Body of pancreas (tissue), 4 donors: ENCODE measurements around the gene SLC9A3. TPM values are rescaled to one million over a fixed set of nuclear protein-coding genes. Genes with fewer than 3 reads are reported as not detected.

Experiments used
- ATAC-seq: fragments of 150-250 bp; one replicate; pipeline ENCODE4 v1.9.1; 2016
- DNase-seq, 4 donors: peaks; one replicate each; pipeline ENCODE4 v3.0.0-alpha.2; 2019
- H3K27ac ChIP-seq, 4 donors: fragments of 200-600 bp; sonication (generic); 1 replicate in 3 of 4; 2 replicates in 1 of 4; pipeline versions ENCODE4 v1.5.1 to v1.6.1; 2016 to 2019; ENCODE audit warnings: mild to moderate bottlenecking in 1 of 4, mixed read lengths in 1 of 4, moderate library complexity in 1 of 4
- H3K27me3 ChIP-seq, 2 donors: fragments of 200-600 bp; sonication (generic); one replicate each; pipeline ENCODE4 v1.6.0; 2016; ENCODE audit warnings: mild to moderate bottlenecking in 1 of 2
- H3K36me3 ChIP-seq, 2 donors: fragments of 200-600 bp; sonication (generic); replicated peaks in 1 of 2; 2 replicates each; pipeline ENCODE4 v1.5.1; 2016; ENCODE audit warnings: low read depth in 2 of 2; ENCODE audit not compliant: insufficient read depth in 1 of 2
- H3K4me1 ChIP-seq: fragments of 200-600 bp; sonication (generic); one replicate; pipeline ENCODE4 v1.6.0; 2016
- H3K4me3 ChIP-seq, 2 donors: fragments of 200-600 bp; sonication (generic); 1 replicate in 1 of 2; 2 replicates in 1 of 2; pipeline ENCODE4 v1.5.1; 2016 to 2019
- H3K9me3 ChIP-seq, 3 donors: fragments of 200-600 bp; sonication (generic); 1 replicate in 2 of 3; 2 replicates in 1 of 3; pipeline ENCODE4 v1.5.1; 2016
- POLR2A ChIP-seq, 3 donors: fragments of 450-650 bp; IDR thresholded peaks; one replicate each; pipeline ENCODE4 v1.6.1; 2016; ENCODE audit warnings: antibody characterized with exemption in 3 of 3, mild to moderate bottlenecking in 2 of 3
- WGBS, 2 donors: methylation state at CpG; one replicate each; pipeline ENCODE4 v1.1.5; 2017; 5-methylcytosine and 5-hydroxymethylcytosine counted together
- intact Hi-C: fragments of 100-400 bp; cut with DNase I; formaldehyde crosslinking; loops from one replicate; pipeline ENCODE4 v1.15.1; 2023
- total RNA-seq, 2 donors: library from RNA; depleted of rRNA; stranded (reverse); fragments of >200 nt; gene quantifications; one replicate each; pipeline ENCODE4 v1.1.0, GENCODE V29; 2016
- TF ChIP-seq, protein P1 (sequence below), 7 experiments: fragments of 450-650 bp in 4 of 7; fragments of 200-600 bp in 3 of 7; sonication (generic) in 3 of 7; IDR thresholded peaks; one replicate each; pipeline ENCODE4 v1.5.1; 2016 to 2019; ENCODE audit warnings: antibody characterized with exemption in 7 of 7

The SLC9A3 gene
- total RNA-seq, 2 donors from 2014 or later, result 2.0 to 4.7 TPM

DNA sequence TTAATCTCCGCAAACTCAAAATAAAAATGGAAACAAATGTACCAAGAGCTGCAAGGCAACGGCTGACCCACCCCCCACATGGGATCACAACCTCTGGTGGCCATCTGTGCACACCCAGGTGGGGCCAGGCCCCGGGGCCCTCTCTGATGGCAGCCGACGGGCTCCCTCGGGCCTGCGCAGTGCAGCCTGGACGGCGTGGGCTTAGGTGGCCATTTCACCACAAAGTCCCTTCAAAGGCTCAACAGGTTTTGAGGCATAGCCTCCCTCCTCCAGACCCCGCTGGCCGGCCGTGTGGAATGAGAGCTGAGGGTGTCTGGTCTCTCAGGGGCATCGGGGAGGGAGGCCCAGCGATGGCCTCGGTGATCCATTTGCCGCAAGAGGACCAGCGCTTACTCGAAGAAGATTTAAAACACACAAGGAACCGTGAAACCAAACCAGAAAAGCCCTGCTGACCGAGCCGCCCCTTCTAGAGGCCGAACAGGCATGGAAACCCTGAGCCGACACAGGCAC is 45.2 kb upstream of the SLC9A3 start:
- no peaks in the 10 kb centered on the region for H3K36me3 ChIP-seq
- ATAC-seq, result no peak
- TF ChIP-seq, protein P1, sequence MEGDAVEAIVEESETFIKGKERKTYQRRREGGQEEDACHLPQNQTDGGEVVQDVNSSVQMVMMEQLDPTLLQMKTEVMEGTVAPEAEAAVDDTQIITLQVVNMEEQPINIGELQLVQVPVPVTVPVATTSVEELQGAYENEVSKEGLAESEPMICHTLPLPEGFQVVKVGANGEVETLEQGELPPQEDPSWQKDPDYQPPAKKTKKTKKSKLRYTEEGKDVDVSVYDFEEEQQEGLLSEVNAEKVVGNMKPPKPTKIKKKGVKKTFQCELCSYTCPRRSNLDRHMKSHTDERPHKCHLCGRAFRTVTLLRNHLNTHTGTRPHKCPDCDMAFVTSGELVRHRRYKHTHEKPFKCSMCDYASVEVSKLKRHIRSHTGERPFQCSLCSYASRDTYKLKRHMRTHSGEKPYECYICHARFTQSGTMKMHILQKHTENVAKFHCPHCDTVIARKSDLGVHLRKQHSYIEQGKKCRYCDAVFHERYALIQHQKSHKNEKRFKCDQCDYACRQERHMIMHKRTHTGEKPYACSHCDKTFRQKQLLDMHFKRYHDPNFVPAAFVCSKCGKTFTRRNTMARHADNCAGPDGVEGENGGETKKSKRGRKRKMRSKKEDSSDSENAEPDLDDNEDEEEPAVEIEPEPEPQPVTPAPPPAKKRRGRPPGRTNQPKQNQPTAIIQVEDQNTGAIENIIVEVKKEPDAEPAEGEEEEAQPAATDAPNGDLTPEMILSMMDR (IDR thresholded peaks at IDR 0.05), result no peak
- no peak for TF ChIP-seq POLR2A (IDR thresholded peaks at IDR 0.05)
- no peak overlapping the region for H3K27ac ChIP-seq
- no peaks in the 10 kb centered on the region for H3K27me3 ChIP-seq
- intact Hi-C loops, result no loop called here
- DNase-seq, result no peak
- no peaks in the 10 kb centered on the region for H3K9me3 ChIP-seq
- peaks cover 9% of the 10 kb centered on the region for H3K4me1 ChIP-seq
- WGBS, 2 donors, result 85 to 91% methylated on average over 15 to 23 of the region's 23 CpGs
- no peak overlapping the region for H3K4me3 ChIP-seq

DNA sequence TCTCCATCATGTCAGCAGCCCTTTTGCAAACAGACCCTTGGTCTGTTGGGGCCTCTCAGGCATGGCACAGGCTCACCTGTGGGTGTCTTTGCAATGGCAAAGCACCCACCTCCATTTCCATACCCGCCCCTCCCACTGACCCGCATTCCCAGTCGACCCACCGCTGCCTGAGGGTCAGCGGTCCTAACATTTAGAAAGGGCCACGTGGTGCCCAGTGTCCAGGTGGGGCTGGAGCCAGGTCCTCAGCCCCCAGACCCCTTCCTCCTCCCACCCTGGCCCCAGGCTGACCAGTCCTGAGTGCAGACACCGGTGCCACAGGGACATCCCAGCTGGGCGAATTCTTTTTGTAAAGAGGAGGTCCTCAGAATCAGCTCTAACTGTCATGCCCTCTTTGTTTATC is 44.6 kb upstream of the SLC9A3 start:
- ATAC-seq, result no peak
- intact Hi-C loops, result no loop called here
- Histone ChIP-seq H3K4me1 (peaks cover 9% of the 10 kb centered on the region), H3K36me3 (no peaks in the 10 kb centered on the region), H3K4me3 (no peak overlapping the region), H3K27ac (no peak overlapping the region), H3K9me3 (no peaks in the 10 kb centered on the region), H3K27me3 (no peaks in the 10 kb centered on the region)
- WGBS, 2 donors, result 87 to 89% methylated on average over 6 to 8 of the region's 8 CpGs
- no peak for DNase-seq
- TF ChIP-seq, protein P1 (IDR thresholded peaks at IDR 0.05), result no peak
- no peak for TF ChIP-seq POLR2A (IDR thresholded peaks at IDR 0.05)

DNA sequence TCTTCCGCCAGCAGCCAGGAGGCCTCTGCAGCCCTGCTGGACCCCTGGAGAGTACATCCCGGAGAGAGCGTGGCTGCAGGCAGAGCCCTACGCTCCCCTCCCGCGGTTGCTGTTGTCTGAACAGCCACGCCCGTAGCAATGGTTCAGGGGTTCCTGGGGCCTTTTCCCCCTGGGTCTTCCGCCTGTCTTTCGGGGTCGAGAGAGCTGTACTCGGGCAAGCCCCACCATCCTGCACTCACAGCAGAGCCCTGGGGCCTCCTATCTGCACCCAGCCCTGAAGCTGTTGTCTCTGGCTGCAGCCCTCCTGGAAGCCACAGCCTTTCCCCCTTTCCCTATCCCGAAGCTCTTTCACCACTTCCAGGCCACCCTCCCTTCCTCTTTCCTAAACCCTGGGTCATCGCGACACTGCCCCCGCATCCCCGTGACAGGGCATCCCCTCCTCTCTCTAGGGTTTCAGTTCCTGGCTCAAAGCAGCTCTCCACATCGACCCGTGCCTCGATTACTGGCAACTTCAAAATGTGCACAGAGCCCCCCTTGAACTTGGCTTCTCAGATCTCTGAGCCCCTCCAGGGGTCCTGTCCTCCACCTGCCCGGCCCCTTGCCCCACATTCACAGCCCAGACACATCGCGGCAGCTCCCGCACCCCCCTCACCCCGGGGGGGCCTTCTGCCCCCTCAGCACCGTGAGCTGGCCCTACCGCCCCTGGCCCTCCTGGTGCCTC is 44.0 kb upstream of the SLC9A3 start:
- peaks cover 9% of the 10 kb centered on the region for H3K4me1 ChIP-seq
- ATAC-seq, result no peak
- no peak overlapping the region for H3K27ac ChIP-seq
- intact Hi-C loops, result no loop called here
- TF ChIP-seq, protein P1 (IDR thresholded peaks at IDR 0.05), result no peak
- TF ChIP-seq POLR2A (IDR thresholded peaks at IDR 0.05), result no peak
- 64 to 73% methylated on average over 15 to 27 of the region's 27 CpGs for WGBS, 2 donors
- H3K9me3 ChIP-seq, result no peaks in the 10 kb centered on the region
- no peaks in the 10 kb centered on the region for H3K27me3 ChIP-seq
- H3K4me3 ChIP-seq, result no peak overlapping the region
- DNase-seq, result no peak
- no peaks in the 10 kb centered on the region for H3K36me3 ChIP-seq

DNA sequence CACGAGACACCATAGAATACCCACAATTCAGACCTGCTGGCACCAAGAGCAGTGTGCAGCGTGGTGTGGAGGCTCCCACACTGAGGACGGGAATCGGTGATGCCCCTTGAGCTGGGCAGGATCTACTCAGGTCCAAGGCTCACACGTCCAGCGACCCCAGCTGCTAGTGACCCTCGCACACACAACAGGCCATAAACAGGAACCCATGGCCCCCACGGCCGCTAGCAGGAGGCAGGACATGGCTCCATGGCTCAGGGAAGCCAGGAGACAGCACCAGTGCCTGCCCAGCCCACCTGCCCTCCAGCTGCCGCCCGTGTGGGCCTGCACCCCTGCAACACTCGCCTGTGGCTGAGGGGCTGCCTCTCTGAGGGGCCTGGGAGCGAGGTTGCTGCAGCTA is 43.4 kb upstream of the SLC9A3 start:
- no peak for TF ChIP-seq POLR2A (IDR thresholded peaks at IDR 0.05)
- TF ChIP-seq, protein P1 (IDR thresholded peaks at IDR 0.05), result no peak
- WGBS, 2 donors, result 90 to 92% methylated on average over 6 to 10 of the region's 13 CpGs
- Histone ChIP-seq H3K4me1 (peaks cover 4% of the 10 kb centered on the region), H3K36me3 (no peaks in the 10 kb centered on the region), H3K27ac (no peak overlapping the region), H3K27me3 (no peaks in the 10 kb centered on the region), H3K9me3 (no peaks in the 10 kb centered on the region), H3K4me3 (no peak overlapping the region)
- intact Hi-C loops, result no loop called here
- DNase-seq, result no peak
- ATAC-seq, result no peak
